Brain microvascular endothelial cell (primary cell): Measurements from ENCODE around the gene HRG.

Experiments used
- DNase-seq: peaks from one replicate; pipeline ENCODE4 v3.0.0-alpha.2; 2020
- H3K27ac ChIP-seq: fragments of 250-450 bp; sonication (Bioruptor Pico); 2 replicates; pipeline ENCODE4 v1.5.1; 2020; ENCODE audit warnings: mild to moderate bottlenecking, moderate library complexity
- H3K27me3 ChIP-seq: fragments of 250-450 bp; sonication (Bioruptor Pico); replicated peaks from 2 replicates; pipeline ENCODE4 v1.5.1; 2020; ENCODE audit warnings: mild to moderate bottlenecking
- H3K36me3 ChIP-seq: fragments of 250-450 bp; sonication (Bioruptor Pico); replicated peaks from 2 replicates; pipeline ENCODE4 v1.5.1; 2020; ENCODE audit warnings: mild to moderate bottlenecking
- H3K4me3 ChIP-seq: 2 replicates; pipeline ENCODE4 v1.5.1; 2011; ENCODE audit warnings: low read depth, mild to moderate bottlenecking, control low read depth, low read length, moderate library complexity
- in situ Hi-C: cut with HindIII; loops from 2 replicates; pipeline ENCODE4 v1.10.0; 2017; ENCODE audit warnings: low sequenced_read_pairs, low pct_ligation_motif_present
- TF ChIP-seq, protein P1 (sequence below): IDR thresholded peaks from 2 replicates; pipeline ENCODE4 v1.5.1; 2011; ENCODE audit warnings: low read depth, mild to moderate bottlenecking, moderate library complexity, low read length, control low read depth, inconsistent platforms; ENCODE audit errors: missing control alignments

Gene HRG

DNA sequence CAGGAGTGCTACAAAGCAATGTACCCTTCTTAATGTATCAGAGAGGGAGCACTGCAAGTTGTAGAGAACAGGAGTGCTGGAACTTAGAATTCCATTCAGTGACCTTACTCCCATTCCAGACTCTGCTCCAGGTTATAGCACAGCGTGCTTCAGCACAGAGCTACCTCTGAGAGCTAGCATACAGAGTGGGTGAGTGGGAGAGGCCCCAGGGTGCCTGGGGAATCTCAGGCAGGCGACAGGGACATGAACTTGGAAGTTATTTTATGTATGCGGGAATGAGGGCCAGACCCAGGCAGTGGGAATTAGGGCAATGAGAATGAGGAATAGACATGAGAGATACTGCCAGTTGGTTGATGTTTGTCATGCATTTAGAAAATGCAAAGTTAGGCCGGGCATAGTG, 47.7 kb downstream of the HRG start:
- no peaks in the 10 kb centered on the region for H3K36me3 ChIP-seq
- no peaks in the 10 kb centered on the region for H3K27me3 ChIP-seq
- H3K27ac ChIP-seq: no peak overlapping the region
- in situ Hi-C loops: no loop called here
- no peak overlapping the region for H3K4me3 ChIP-seq
- TF ChIP-seq, protein P1, sequence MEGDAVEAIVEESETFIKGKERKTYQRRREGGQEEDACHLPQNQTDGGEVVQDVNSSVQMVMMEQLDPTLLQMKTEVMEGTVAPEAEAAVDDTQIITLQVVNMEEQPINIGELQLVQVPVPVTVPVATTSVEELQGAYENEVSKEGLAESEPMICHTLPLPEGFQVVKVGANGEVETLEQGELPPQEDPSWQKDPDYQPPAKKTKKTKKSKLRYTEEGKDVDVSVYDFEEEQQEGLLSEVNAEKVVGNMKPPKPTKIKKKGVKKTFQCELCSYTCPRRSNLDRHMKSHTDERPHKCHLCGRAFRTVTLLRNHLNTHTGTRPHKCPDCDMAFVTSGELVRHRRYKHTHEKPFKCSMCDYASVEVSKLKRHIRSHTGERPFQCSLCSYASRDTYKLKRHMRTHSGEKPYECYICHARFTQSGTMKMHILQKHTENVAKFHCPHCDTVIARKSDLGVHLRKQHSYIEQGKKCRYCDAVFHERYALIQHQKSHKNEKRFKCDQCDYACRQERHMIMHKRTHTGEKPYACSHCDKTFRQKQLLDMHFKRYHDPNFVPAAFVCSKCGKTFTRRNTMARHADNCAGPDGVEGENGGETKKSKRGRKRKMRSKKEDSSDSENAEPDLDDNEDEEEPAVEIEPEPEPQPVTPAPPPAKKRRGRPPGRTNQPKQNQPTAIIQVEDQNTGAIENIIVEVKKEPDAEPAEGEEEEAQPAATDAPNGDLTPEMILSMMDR: no peak
- no peak for DNase-seq

DNA sequence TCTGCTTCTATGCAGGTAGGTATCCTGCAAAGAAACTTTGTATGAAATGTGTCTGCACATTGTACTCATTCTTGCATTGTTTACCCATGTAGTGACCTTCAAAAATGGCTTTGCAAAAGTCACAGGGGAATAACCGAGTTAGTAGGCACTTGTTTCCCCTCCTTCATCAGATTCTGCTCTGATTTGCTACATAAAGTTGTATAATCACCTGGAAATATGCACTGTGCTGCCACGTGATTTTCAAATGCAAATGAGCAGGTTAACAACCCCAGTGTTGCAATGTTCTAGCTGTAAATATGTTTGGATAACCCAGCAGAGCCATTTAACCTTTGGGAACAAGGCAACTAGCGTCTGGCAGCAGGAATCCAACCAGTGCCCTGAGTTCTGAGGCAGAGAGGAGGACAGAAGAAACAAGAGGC, 51.2 kb downstream of the HRG start, which contains the start of gene KNG1:
Gene KNG1, plus strand, starts transcription at position 321 of the 419 bp plus-strand sequence. CDS start 184 bp downstream, outside the sequence.
- in situ Hi-C loops: no loop called here
- DNase-seq: no peak
- no peaks in the 10 kb centered on the region for H3K27me3 ChIP-seq
- no peak within 1 kb of the TSS for H3K27ac ChIP-seq
- H3K36me3 ChIP-seq: no peaks in the 10 kb centered on the region
- H3K4me3 ChIP-seq: no peak within 1 kb of the TSS
- TF ChIP-seq, protein P1: no peak

DNA sequence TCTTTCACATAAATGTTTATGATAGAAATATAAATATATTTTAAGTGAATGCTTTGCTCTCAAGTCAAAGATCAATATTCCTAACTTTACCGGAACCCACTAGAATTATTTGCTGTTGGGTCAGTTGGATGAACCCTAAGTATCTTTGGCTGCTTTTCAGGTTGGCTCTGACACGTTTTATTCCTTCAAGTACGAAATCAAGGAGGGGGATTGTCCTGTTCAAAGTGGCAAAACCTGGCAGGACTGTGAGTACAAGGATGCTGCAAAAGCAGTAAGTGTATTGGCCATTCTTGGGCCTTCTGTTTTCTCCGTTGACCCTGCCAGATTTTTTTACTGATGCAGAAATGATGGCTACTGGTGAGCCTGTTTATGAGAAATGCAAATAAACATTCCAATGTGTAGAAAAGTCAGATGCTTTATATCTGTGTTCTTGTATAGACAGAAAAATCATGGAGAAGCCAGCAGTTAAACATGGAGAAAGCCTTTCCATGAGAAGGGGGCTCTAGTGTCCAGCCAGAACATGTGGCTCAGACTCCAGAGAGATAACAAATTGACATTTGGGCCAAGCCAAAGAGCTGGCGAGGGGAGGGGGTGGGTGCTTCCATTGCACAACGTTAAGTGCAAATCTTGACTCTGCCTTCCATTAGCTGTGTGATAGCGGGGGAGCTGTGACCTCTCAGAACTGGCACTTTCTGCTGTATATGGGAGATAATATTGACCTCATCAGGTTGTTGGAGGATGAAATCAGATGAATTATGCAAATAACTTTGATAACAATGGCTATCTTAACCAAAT, 54.3 kb downstream of the HRG start:
- in situ Hi-C loops: no loop called here
- Histone ChIP-seq H3K27ac (no peak overlapping the region), H3K4me3 (no peak overlapping the region), H3K36me3 (no peaks in the 10 kb centered on the region), H3K27me3 (no peaks in the 10 kb centered on the region)
- TF ChIP-seq, protein P1: no peak
- DNase-seq: no peak

DNA sequence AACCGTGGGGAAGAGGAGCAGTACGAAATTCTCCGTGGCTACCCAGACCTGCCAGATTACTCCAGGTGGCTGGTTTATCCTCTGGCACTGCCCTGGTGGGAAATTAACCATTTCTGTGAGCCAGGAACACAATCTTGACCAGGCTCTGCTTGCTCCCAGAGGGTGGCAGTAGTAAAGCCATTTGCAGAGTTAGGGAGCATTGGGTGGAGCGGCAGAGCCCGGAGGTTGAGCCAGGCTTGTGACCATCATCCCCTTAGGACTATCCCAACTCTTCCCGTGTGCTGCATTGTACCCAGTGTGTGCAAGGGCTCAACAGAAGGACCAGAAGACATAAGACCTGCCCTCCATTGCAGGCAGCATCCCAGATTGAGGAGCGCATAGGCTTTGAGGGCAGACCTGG, 56.6 kb downstream of the HRG start:
- Histone ChIP-seq H3K36me3 (no peaks in the 10 kb centered on the region), H3K27me3 (no peaks in the 10 kb centered on the region), H3K4me3 (no peak overlapping the region), H3K27ac (no peak overlapping the region)
- no peak for DNase-seq
- TF ChIP-seq, protein P1: peak; percentile 41
- in situ Hi-C loops: no loop called here

DNA sequence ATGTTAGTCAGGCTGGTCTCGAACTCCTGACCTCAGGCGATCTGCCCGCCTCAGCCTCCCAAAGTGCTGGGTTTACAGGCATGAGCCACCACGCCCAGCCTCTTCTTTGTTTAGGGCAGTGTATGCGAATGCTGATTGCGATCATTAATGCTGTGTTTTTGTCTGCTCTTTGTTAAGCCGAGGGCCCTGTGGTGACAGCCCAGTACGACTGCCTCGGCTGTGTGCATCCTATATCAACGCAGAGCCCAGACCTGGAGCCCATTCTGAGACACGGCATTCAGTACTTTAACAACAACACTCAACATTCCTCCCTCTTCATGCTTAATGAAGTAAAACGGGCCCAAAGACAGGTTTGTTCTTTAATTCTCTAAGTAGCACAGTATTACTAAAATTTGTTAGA, 59.1 kb downstream of the HRG start:
- DNase-seq: no peak
- TF ChIP-seq, protein P1: no peak
- in situ Hi-C loops: no loop called here

More for the DNA sequence above, 59.1 kb downstream of the HRG start:
- Histone ChIP-seq H3K27me3 (no peaks in the 10 kb centered on the region), H3K27ac (no peak overlapping the region), H3K4me3 (no peak overlapping the region), H3K36me3 (no peaks in the 10 kb centered on the region)
